Body of pancreas (tissue), 4 donors: ENCODE measurements around the gene NLGN1.

ENCODE experiments used
- POLR2A ChIP-seq, 3 donors: fragments of 450-650 bp; IDR thresholded peaks; one replicate each; pipeline ENCODE4 v1.6.1; 2016; ENCODE audit warnings: antibody characterized with exemption in 3 of 3, mild to moderate bottlenecking in 2 of 3
- TF ChIP-seq, protein P1 (sequence below), 7 experiments: fragments of 450-650 bp in 4 of 7; fragments of 200-600 bp in 3 of 7; sonication (generic) in 3 of 7; IDR thresholded peaks; one replicate each; pipeline ENCODE4 v1.5.1; 2016 to 2019; ENCODE audit warnings: antibody characterized with exemption in 7 of 7

DNA sequence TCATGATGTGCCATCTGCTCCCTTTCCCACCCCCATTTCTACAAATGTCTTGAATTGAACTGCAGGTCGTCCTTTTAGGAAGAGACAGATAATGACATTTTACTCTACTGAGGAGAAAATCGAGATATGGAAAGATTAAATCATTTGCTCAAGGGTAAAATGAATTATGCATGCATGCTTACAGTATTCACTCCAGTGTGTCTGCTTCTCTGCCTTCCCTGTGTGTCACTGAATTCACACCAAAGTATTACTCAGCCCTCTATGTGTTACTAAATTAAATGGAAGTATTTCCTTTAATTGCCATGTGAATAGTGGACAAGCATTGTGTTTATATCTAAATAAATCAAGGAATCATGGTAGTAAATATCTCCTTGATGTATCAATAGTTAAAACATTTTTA lies 449.0 kb downstream of the NLGN1 start:
- TF ChIP-seq, protein P1, sequence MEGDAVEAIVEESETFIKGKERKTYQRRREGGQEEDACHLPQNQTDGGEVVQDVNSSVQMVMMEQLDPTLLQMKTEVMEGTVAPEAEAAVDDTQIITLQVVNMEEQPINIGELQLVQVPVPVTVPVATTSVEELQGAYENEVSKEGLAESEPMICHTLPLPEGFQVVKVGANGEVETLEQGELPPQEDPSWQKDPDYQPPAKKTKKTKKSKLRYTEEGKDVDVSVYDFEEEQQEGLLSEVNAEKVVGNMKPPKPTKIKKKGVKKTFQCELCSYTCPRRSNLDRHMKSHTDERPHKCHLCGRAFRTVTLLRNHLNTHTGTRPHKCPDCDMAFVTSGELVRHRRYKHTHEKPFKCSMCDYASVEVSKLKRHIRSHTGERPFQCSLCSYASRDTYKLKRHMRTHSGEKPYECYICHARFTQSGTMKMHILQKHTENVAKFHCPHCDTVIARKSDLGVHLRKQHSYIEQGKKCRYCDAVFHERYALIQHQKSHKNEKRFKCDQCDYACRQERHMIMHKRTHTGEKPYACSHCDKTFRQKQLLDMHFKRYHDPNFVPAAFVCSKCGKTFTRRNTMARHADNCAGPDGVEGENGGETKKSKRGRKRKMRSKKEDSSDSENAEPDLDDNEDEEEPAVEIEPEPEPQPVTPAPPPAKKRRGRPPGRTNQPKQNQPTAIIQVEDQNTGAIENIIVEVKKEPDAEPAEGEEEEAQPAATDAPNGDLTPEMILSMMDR (IDR thresholded peaks at IDR 0.05), result no peak
- no peak for TF ChIP-seq POLR2A (IDR thresholded peaks at IDR 0.05)
